Suprapubic skin (tissue), 3 donors: ENCODE data around the gene TBC1D17.

Experiments used
- POLR2A ChIP-seq, 2 donors: fragments of 450-650 bp; IDR thresholded peaks; one replicate each; pipeline ENCODE4 v1.6.1; 2017; ENCODE audit warnings: antibody characterized with exemption in 2 of 2, mild to moderate bottlenecking in 2 of 2, moderate library complexity in 2 of 2
- TF ChIP-seq, protein P1 (sequence below), 2 donors: fragments of 200-600 bp in 1 of 2; fragments of 450-650 bp in 1 of 2; sonication (generic) in 1 of 2; IDR thresholded peaks; one replicate each; pipeline ENCODE4 v1.5.1; 2016 to 2019; ENCODE audit warnings: antibody characterized with exemption in 2 of 2, mild to moderate bottlenecking in 1 of 2, moderate library complexity in 1 of 2

- no peak for TF ChIP-seq POLR2A (IDR thresholded peaks at IDR 0.05)
- TF ChIP-seq, protein P1, sequence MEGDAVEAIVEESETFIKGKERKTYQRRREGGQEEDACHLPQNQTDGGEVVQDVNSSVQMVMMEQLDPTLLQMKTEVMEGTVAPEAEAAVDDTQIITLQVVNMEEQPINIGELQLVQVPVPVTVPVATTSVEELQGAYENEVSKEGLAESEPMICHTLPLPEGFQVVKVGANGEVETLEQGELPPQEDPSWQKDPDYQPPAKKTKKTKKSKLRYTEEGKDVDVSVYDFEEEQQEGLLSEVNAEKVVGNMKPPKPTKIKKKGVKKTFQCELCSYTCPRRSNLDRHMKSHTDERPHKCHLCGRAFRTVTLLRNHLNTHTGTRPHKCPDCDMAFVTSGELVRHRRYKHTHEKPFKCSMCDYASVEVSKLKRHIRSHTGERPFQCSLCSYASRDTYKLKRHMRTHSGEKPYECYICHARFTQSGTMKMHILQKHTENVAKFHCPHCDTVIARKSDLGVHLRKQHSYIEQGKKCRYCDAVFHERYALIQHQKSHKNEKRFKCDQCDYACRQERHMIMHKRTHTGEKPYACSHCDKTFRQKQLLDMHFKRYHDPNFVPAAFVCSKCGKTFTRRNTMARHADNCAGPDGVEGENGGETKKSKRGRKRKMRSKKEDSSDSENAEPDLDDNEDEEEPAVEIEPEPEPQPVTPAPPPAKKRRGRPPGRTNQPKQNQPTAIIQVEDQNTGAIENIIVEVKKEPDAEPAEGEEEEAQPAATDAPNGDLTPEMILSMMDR (IDR thresholded peaks at IDR 0.05) = no peak
Measured at GRCh38 chr19:49883094-49883493, 5.6 kb downstream of the TBC1D17 start.
